NT2/D1 (cell line): Measurements from ENCODE around the gene VMAC.

ENCODE experiments used
- YY1 ChIP-seq: IDR thresholded peaks from 2 replicates; pipeline ENCODE4 v1.6.1; 2011; ENCODE audit not compliant: insufficient read length, insufficient read depth
- ZNF274 ChIP-seq: IDR thresholded peaks from 2 replicates; pipeline ENCODE4 v1.6.1; 2011; ENCODE audit warnings: mild to moderate bottlenecking, low read depth, low read length

GRCh38 chr19:5882421-5882968 lies 22.2 kb upstream of the VMAC start:
- TF ChIP-seq ZNF274 (no peak), YY1 (no peak)
